GM06990 (cell line): ENCODE measurements around the gene SYNC.
A peak's percentile ranks its signal among the peaks of the same experiment; 100 is the strongest.

ENCODE experiments used
- DNase-seq: peaks from one replicate; pipeline ENCODE4 v3.0.0-alpha.2; 2011; ENCODE audit not compliant: insufficient read length; ENCODE audit errors: extremely low read depth
- H3K27me3 ChIP-seq: replicated peaks from 2 replicates; pipeline ENCODE4 v1.6.0; 2011; ENCODE audit warnings: low read length; ENCODE audit not compliant: control insufficient read depth, insufficient read depth
- H3K36me3 ChIP-seq: 2 replicates; pipeline ENCODE4 v1.5.1; 2011; ENCODE audit warnings: low read length; ENCODE audit not compliant: control insufficient read depth, insufficient read depth
- H3K4me3 ChIP-seq: replicated peaks from 2 replicates; pipeline ENCODE4 v1.5.1; 2011; ENCODE audit warnings: low read depth, mild to moderate bottlenecking, control low read depth, low read length
- TF ChIP-seq, protein P1 (sequence below): IDR thresholded peaks from 2 replicates; pipeline ENCODE4 v1.5.1; 2011; ENCODE audit warnings: low read length, control low read depth, mild to moderate bottlenecking, inconsistent platforms; ENCODE audit not compliant: insufficient read depth, poor library complexity, severe bottlenecking

SYNC gene

GRCh38 chr1:32702599-32703478 is at the start of gene SYNC:
Gene SYNC, minus strand, starts transcription at chr1:32702770. Its CDS starts 110 bp downstream, at chr1:32702660.
- Histone ChIP-seq H3K4me3 (peak within 1 kb of the TSS; percentile 43), H3K27me3 (peaks cover 1% of the 10 kb centered on the region; the same call in 1 of the 2 replicates), H3K36me3 (no peaks in the 10 kb centered on the region)
- TF ChIP-seq, protein P1, sequence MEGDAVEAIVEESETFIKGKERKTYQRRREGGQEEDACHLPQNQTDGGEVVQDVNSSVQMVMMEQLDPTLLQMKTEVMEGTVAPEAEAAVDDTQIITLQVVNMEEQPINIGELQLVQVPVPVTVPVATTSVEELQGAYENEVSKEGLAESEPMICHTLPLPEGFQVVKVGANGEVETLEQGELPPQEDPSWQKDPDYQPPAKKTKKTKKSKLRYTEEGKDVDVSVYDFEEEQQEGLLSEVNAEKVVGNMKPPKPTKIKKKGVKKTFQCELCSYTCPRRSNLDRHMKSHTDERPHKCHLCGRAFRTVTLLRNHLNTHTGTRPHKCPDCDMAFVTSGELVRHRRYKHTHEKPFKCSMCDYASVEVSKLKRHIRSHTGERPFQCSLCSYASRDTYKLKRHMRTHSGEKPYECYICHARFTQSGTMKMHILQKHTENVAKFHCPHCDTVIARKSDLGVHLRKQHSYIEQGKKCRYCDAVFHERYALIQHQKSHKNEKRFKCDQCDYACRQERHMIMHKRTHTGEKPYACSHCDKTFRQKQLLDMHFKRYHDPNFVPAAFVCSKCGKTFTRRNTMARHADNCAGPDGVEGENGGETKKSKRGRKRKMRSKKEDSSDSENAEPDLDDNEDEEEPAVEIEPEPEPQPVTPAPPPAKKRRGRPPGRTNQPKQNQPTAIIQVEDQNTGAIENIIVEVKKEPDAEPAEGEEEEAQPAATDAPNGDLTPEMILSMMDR = no peak
- no peak for DNase-seq

DNA sequence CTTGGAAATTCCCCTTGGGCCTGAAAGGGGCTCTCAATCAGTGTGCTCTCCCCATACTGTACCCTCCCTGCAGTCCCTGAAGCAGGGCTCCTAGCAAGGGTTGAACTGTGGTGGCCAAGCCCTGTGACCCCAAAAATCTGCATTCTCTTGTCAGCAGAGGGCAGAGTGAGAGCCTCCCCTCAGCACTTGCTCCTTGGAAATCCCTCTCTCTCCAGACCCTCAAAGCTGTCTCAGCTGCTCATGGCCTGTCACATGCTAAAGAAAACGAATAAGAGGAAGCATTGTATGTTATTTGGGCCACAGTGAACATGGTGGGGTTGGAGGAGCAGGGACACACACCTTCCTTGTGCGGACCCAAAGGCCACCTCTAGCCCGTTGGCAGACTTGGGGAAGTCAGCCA is 47.2 kb upstream of the SYNC start:
- DNase-seq = no peak
- H3K36me3 ChIP-seq = no peaks in the 10 kb centered on the region
- H3K4me3 ChIP-seq = no peak overlapping the region
- TF ChIP-seq, protein P1 = no peak
- peaks cover 3% of the 10 kb centered on the region for H3K27me3 ChIP-seq

GRCh38 chr1:32749332-32749731 is 46.8 kb upstream of the SYNC start:
- Histone ChIP-seq H3K36me3 (no peaks in the 10 kb centered on the region), H3K27me3 (peaks cover under 1% of the 10 kb centered on the region), H3K4me3 (no peak overlapping the region)
- DNase-seq = no peak
- TF ChIP-seq, protein P1 = peak; percentile 0

- Histone ChIP-seq H3K4me3 (no peak overlapping the region), H3K27me3 (no peaks in the 10 kb centered on the region), H3K36me3 (no peaks in the 10 kb centered on the region)
- no peak for DNase-seq
- TF ChIP-seq, protein P1 = no peak
Measured at GRCh38 chr1:32748926-32749325, 46.4 kb upstream of the SYNC start.

DNA sequence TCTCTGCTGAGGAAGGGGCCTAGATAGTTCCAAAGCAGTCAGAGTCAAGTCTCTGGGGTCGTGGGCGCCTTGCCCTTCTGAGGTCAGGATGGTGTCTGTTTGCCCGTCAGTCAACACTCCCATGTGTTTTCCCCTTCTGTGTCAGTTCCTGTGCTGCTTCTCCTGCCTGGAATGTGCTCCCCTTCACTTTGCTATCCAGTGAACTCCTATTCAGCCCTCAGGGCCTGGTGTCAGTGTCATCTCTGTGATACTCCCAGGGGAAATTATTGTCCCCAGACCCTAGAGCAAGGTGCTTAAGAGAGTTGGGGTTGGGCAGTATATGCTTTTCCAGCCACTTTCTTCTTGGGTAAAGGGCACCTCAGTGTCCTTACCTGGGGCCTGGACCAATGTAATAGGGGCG is 45.8 kb upstream of the SYNC start:
- H3K36me3 ChIP-seq = no peaks in the 10 kb centered on the region
- no peak overlapping the region for H3K4me3 ChIP-seq
- no peak for DNase-seq
- TF ChIP-seq, protein P1 = no peak
- peaks cover 1% of the 10 kb centered on the region; the same call in 1 of the 2 replicates for H3K27me3 ChIP-seq
